GM18526 (cell line): ENCODE measurements around the gene RNF182.

Source experiments
- POLR2A ChIP-seq: IDR thresholded peaks from 3 replicates; pipeline ENCODE4 v1.6.1; 2011; ENCODE audit not compliant: insufficient read length; ENCODE audit errors: extremely low read depth

The RNF182 gene

GRCh38 chr6:13986700-13987399 lies 62.1 kb downstream of the RNF182 start:
- no peak for TF ChIP-seq POLR2A

GRCh38 chr6:13987400-13987865 lies 62.7 kb downstream of the RNF182 start:
- no peak for TF ChIP-seq POLR2A

- TF ChIP-seq POLR2A = no peak
Measured at GRCh38 chr6:13988049-13988738, 63.4 kb downstream of the RNF182 start.

- TF ChIP-seq POLR2A = no peak
Measured at GRCh38 chr6:13988908-13989307, 64.2 kb downstream of the RNF182 start.

- no peak for TF ChIP-seq POLR2A
Measured at GRCh38 chr6:13989496-13990144, 64.9 kb downstream of the RNF182 start.

GRCh38 chr6:13990796-13991195 lies 66.0 kb downstream of the RNF182 start:
- TF ChIP-seq POLR2A = no peak

GRCh38 chr6:13991393-13991792 lies 66.6 kb downstream of the RNF182 start:
- no peak for TF ChIP-seq POLR2A

GRCh38 chr6:13992417-13993055 lies 67.8 kb downstream of the RNF182 start:
- TF ChIP-seq POLR2A = no peak

- TF ChIP-seq POLR2A = no peak
Measured at GRCh38 chr6:13993416-13993815, 68.7 kb downstream of the RNF182 start.

GRCh38 chr6:13998356-13998755 lies 73.6 kb downstream of the RNF182 start:
- TF ChIP-seq POLR2A = no peak

GRCh38 chr6:14000901-14001300 lies 76.1 kb downstream of the RNF182 start:
- TF ChIP-seq POLR2A = no peak

- no peak for TF ChIP-seq POLR2A
Measured at GRCh38 chr6:14001329-14002012, 76.7 kb downstream of the RNF182 start.

GRCh38 chr6:14002176-14002947 lies 77.6 kb downstream of the RNF182 start:
- TF ChIP-seq POLR2A = no peak

- no peak for TF ChIP-seq POLR2A
Measured at GRCh38 chr6:14004258-14004657, 79.5 kb downstream of the RNF182 start.

- TF ChIP-seq POLR2A = no peak
Measured at GRCh38 chr6:14008809-14009208, 84.1 kb downstream of the RNF182 start.

GRCh38 chr6:14009431-14009830 lies 84.7 kb downstream of the RNF182 start:
- TF ChIP-seq POLR2A = no peak
